ENCODE results near the gene ZDHHC17.
"Not testable (repeated sequence)": the region's sequence is repeated elsewhere in the genome, so short reads cannot be mapped to it uniquely, and the experiment has no call there.

The ZDHHC17 gene

GRCh38 chr12:76765598-76765997, 1.7 kb downstream of the ZDHHC17 start:
- no peak for DNase-seq (ENCODE audit: low read depth, low spot score)

GRCh38 chr12:76766161-76766560, 2.2 kb downstream of the ZDHHC17 start:
- no peak for DNase-seq (ENCODE audit: low read depth, low spot score)

- DNase-seq (ENCODE audit: low read depth, low spot score) = no peak
Observed at GRCh38 chr12:76768576-76768975, 4.7 kb downstream of the ZDHHC17 start.

- DNase-seq (ENCODE audit: low read depth, low spot score) = no peak
Observed at GRCh38 chr12:76777765-76778216, 13.9 kb downstream of the ZDHHC17 start.

GRCh38 chr12:76778364-76778763, 14.4 kb downstream of the ZDHHC17 start:
- no peak for DNase-seq (ENCODE audit: low read depth, low spot score)

- not testable (repeated sequence) for DNase-seq (ENCODE audit: low read depth, low spot score)
Observed at GRCh38 chr12:76779310-76779709, 15.4 kb downstream of the ZDHHC17 start.

GRCh38 chr12:76781321-76781720, 17.4 kb downstream of the ZDHHC17 start:
- no peak for DNase-seq (ENCODE audit: low read depth, low spot score)

- DNase-seq (ENCODE audit: low read depth, low spot score) = no peak
Observed at GRCh38 chr12:76782526-76782925, 18.6 kb downstream of the ZDHHC17 start.

- DNase-seq (ENCODE audit: low read depth, low spot score) = no peak
Observed at GRCh38 chr12:76784600-76785051, 20.7 kb downstream of the ZDHHC17 start.

- no peak for DNase-seq (ENCODE audit: low read depth, low spot score)
Observed at GRCh38 chr12:76785407-76785806, 21.5 kb downstream of the ZDHHC17 start.

GRCh38 chr12:76786986-76787385, 23.1 kb downstream of the ZDHHC17 start:
- no peak for DNase-seq (ENCODE audit: low read depth, low spot score)

GRCh38 chr12:76787689-76788088, 23.8 kb downstream of the ZDHHC17 start:
- no peak for DNase-seq (ENCODE audit: low read depth, low spot score)

- no peak for DNase-seq (ENCODE audit: low read depth, low spot score)
Observed at GRCh38 chr12:76789335-76790050, 25.6 kb downstream of the ZDHHC17 start.

- DNase-seq (ENCODE audit: low read depth, low spot score) = no peak
Observed at GRCh38 chr12:76790564-76791552, 26.9 kb downstream of the ZDHHC17 start.

- no peak for DNase-seq (ENCODE audit: low read depth, low spot score)
Observed at GRCh38 chr12:76792828-76793227, 28.9 kb downstream of the ZDHHC17 start.

- DNase-seq (ENCODE audit: low read depth, low spot score) = no peak
Observed at GRCh38 chr12:76798864-76799263, 34.9 kb downstream of the ZDHHC17 start.

GRCh38 chr12:76799362-76799761, 35.4 kb downstream of the ZDHHC17 start:
- no peak for DNase-seq (ENCODE audit: low read depth, low spot score)

- DNase-seq (ENCODE audit: low read depth, low spot score) = no peak
Observed at GRCh38 chr12:76802060-76802459, 38.1 kb downstream of the ZDHHC17 start.

- no peak for DNase-seq (ENCODE audit: low read depth, low spot score)
Observed at GRCh38 chr12:76804435-76804976, 40.6 kb downstream of the ZDHHC17 start.

- no peak for DNase-seq (ENCODE audit: low read depth, low spot score)
Observed at GRCh38 chr12:76810671-76811419, 46.9 kb downstream of the ZDHHC17 start.

- DNase-seq (ENCODE audit: low read depth, low spot score) = no peak
Observed at GRCh38 chr12:76811976-76812375, 48.1 kb downstream of the ZDHHC17 start.

Measured in activated CD4-positive, CD25-positive, alpha-beta regulatory T cell treated with anti-CD3 and anti-CD28 coated beads, Interleukin-2, amount 50 U/mL, for 16 hours (primary cell).